GM19324 (cell line): ENCODE results near the gene MCUR1.
"Not testable (repeated sequence)": the region's sequence is repeated elsewhere in the genome, so short reads cannot be mapped to it uniquely, and the experiment has no call there.

Experiments used
- ATAC-seq: cut with Tn5 transposase; IDR thresholded peaks from one replicate; pipeline ENCODE4 v1.9.1; 2021; ENCODE audit warnings: mild to moderate bottlenecking, moderate library complexity; ENCODE audit not compliant: unreplicated experiment, low FRiP score

Gene MCUR1

DNA sequence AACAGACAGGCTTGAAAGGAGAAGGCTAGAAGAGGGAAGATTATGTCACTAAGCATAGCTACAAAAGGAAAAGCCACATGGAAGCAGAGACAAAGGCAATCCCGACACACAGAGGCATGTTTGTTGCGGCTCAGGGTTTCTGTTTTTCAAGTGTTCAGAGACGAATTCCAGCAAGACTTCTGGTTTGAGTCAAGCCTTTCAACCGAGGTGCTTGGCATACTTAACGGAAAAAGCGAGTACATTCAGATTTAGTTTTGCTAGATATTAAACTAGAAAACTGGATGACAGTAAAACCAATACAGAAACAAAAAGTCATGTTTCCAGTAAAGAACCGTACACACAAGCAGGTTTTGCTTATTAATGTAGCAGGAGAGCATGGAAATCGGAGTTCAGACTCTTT lies 27.2 kb downstream of the MCUR1 start:
- no peak for ATAC-seq

DNA sequence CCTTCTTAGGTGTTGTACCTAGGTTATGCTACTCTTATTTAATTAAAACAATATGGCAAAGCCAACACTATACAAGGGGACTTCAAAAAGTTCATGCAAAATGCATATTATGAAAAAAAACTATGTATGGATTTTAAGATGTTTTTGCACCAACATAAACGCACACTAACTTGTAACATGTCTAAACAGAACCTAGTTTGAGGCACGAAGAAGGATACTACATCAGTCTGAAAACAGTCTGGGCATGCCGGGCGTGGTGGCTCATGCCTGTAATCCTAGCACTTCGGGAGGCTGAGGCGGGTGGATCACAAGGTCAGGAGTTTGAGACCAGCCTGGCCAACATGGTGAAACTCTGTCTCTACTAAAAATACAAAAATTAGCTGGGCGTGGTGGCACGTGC lies 34.2 kb downstream of the MCUR1 start:
- ATAC-seq, result not testable (repeated sequence)

GRCh38 chr6:13778028-13778427 lies 36.3 kb downstream of the MCUR1 start:
- ATAC-seq, result no peak

- no peak for ATAC-seq
Observed at GRCh38 chr6:13776602-13777001, 37.8 kb downstream of the MCUR1 start.

DNA sequence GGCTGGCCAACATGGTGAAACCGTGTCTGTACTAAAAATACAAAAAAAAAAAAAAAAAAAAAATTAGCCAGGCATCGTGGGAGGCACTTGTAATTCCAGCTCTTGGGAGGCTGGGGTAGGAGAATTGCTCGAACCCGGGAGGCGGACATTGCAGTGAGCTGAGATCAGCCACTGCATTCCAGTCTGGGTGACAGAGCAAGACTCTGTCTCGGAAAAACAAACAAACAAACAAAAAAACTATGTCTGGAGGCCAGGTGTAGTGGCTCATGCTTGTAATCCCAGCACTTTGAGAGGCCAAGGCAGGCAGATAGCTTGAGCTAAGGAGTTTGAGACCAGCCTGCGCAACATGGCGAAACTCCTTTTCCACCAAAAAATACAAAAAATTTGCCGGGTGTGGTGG lies 38.9 kb downstream of the MCUR1 start:
- ATAC-seq, result not testable (repeated sequence)

- ATAC-seq, result not testable (repeated sequence)
Observed at GRCh38 chr6:13772358-13773030, 41.9 kb downstream of the MCUR1 start.

- no peak for ATAC-seq
Observed at GRCh38 chr6:13769655-13770053, 44.7 kb downstream of the MCUR1 start.

GRCh38 chr6:13769034-13769654 lies 45.2 kb downstream of the MCUR1 start:
- ATAC-seq, result no peak

GRCh38 chr6:13767121-13767808 lies 47.1 kb downstream of the MCUR1 start:
- no peak for ATAC-seq

- ATAC-seq, result no peak
Observed at GRCh38 chr6:13766201-13766634, 48.1 kb downstream of the MCUR1 start.

DNA sequence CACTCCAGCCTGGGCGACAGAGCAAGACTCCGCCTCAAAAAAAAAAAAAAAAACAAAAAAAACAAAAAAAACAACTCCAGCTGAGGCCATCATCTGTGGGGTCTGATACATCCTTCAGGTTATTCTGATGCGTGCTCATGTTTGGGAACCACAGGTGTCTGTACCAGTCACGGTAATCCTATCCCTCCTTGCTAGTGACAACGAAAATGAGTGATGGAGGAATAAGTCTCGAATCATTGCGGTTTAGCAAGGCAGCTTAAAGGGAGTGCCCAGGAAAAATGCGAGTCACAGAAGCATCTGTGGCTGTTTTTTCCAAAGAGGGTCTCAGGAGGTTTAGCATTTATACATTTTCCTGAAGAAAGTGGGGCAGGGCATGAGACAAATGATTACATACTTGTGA lies 48.8 kb downstream of the MCUR1 start:
- ATAC-seq, result no peak

DNA sequence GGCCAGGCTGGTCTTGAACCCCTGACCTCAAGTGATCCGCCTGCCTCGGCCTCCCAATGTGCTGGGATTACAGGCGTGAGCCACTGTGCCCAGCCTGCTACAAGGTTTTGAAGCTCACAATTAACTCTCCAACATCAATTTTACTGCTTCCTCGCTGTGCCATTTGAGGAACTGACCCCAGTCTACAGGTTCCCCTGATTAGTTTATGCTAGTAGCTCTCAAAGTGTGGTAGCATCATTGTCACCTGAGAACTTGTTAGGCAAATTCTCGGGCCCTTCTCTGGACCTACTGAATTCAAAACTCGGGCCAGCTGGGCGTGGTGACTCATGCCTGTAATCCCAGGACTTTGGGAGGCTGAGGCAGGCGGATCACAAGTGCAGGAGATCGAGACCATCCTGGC lies 49.4 kb downstream of the MCUR1 start:
- ATAC-seq, result no peak

- no peak for ATAC-seq
Observed at GRCh38 chr6:13763740-13764381, 50.5 kb downstream of the MCUR1 start.

DNA sequence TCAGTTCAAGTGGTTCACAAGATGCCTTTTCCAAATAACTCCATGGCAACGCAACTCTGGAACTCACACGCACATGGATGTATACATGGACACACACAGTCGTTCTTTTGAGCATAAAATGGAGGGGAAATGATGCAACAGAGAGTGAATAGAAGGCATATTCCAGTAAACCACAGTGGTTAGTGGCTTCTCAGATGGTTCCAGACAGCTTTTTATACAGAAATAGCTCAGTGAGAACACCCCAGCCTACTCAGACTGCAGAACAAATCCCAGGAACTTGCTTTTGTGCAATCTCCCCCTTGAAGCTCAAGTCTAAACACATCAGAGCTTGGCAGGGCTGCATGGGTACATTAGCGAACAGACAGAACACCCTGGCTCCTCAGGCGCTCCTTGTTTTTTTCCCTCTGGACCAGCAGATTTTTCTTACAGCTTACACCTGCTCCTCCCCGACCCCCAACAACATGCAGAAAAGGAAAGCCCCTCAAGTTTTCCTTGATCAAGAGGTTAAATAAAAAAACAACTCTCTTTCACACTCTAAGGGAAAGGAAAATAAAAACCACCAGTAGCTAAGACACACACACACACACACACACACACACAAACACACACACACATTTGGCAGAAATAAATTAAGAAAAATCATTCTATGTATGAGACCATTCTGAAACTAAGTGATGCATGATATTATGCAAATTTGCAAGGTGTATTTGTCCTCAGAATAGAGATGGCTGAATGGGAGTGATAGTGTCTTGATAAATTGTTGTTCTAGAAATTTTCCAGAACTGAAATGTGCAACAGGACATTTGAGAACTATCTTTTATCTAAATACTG lies 51.5 kb downstream of the MCUR1 start:
- no peak for ATAC-seq

GRCh38 chr6:13761361-13762036 lies 52.9 kb downstream of the MCUR1 start:
- no peak for ATAC-seq

DNA sequence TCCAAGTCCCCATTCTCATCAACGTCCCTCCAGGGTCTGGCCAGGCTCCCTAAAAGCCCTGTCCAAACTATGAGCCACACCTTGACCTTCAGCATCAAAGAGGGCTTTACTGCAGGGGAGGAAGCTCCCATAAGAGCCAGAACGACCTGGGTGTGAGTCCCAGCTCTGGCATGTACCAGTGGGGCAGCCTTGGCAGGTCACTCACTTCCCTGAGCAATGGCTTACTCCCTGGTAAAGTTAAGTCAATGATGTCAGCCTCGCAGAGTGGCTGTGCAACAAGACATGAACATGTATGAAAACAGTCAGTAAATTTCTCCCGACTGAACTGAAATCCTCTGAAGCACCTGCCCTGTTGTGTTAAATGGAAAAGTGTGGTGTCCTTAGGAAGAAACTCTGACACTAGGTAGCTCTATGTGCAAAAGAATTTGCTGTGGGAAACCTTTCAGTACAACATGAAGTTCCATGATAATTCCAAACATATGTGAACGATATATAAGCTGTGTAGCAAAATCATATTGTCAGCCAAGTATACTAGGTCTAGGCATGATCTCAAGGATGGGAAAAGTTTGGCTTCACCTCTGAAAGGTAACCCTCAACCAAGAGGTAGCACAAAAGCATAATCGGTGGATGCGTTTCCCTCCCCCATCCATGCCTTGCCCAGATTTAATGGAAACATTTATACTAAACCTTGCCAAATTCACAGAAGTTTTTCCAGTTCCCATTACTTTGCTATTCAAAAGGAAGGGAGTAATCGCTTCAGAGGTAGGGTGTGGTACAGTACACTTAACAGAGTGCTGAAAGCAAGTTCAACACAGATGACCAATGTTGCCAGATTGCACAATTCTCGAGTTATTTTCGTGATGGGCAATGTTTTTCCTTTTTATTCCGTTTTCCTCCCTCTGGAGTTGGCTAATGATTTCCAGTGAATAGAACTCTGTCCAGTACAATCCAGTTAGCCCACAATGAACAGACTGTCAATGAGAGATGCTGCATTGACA lies 53.8 kb downstream of the MCUR1 start:
- ATAC-seq, result no peak

GRCh38 chr6:13759025-13759424 lies 55.3 kb downstream of the MCUR1 start:
- no peak for ATAC-seq

GRCh38 chr6:13754644-13755043 lies 59.7 kb downstream of the MCUR1 start:
- ATAC-seq, result no peak

GRCh38 chr6:13743736-13744127 lies 70.6 kb downstream of the MCUR1 start:
- no peak for ATAC-seq
